ENCODE data around the gene AKR7A3. TPM values are rescaled to one million over a fixed set of nuclear protein-coding genes. Genes with fewer than 3 reads are reported as not detected.

AKR7A3 gene
- total RNA-seq, 1 experiment from 2014 or later, result 1.9 TPM

DNA sequence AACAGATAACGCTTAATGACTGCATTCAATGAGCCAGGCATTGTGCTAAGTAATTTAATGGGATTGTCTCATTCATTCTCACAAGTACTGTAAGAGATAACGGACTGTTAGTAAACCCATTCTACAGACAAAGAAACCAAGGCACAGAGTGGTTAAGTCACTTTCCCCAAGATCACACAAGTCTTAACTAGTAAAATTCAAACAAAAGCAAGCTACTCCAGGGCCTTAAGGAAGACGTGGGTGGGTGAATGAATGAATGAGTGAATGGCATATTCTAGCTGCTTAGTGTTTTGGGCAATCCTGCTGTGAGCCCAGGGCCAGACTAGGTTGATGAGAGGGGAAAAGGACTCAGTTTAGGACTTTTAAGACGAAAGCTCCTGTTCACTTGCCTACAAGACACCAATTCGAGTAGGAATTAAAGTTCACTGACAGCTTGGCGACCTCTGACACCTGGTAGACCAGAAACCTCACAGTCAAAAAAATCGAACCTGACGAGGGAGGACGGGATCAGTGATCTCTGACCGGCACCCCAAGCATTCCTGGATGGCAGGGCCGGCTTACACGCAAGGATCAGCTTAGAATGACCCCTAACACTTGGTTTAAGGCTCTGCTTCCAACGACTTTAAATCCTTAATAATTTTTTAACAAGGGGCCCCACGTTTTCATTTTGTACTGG lies 37.8 kb downstream of the AKR7A3 start:
- BruUV-seq (replicated peaks), result TSS peak; percentile 81
- peak overlapping the region; percentile 99 for H3K27ac ChIP-seq (ENCODE audit: low read depth, low read length, poor library complexity, severe bottlenecking)
- peak overlapping the region; percentile 84 for H3K4me3 ChIP-seq (ENCODE audit: low read depth, low read length, poor library complexity, severe bottlenecking)
- intact Hi-C loops (cut with micrococcal nuclease; ENCODE audit: unreplicated experiment), result loop anchor here (2.0 kb wide), 2 partner anchors 62 to 402 kb away; partner anchors contain the start of genes AKR7A2 and SLC66A1
- TF ChIP-seq EZH2 (IDR thresholded peaks at IDR 0.05; ENCODE audit: borderline replicate concordance, low read depth, low read length, poor library complexity, severe bottlenecking), result no peak
- TF ChIP-seq, protein P1, sequence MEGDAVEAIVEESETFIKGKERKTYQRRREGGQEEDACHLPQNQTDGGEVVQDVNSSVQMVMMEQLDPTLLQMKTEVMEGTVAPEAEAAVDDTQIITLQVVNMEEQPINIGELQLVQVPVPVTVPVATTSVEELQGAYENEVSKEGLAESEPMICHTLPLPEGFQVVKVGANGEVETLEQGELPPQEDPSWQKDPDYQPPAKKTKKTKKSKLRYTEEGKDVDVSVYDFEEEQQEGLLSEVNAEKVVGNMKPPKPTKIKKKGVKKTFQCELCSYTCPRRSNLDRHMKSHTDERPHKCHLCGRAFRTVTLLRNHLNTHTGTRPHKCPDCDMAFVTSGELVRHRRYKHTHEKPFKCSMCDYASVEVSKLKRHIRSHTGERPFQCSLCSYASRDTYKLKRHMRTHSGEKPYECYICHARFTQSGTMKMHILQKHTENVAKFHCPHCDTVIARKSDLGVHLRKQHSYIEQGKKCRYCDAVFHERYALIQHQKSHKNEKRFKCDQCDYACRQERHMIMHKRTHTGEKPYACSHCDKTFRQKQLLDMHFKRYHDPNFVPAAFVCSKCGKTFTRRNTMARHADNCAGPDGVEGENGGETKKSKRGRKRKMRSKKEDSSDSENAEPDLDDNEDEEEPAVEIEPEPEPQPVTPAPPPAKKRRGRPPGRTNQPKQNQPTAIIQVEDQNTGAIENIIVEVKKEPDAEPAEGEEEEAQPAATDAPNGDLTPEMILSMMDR (conservative IDR thresholded peaks at IDR 0.05; ENCODE audit: low read depth, low read length), result no peak
- peaks cover 19% of the 10 kb centered on the region for H3K36me3 ChIP-seq (ENCODE audit: insufficient read depth, low read length, poor library complexity, severe bottlenecking)
- ChIA-PET POLR2A (ENCODE audit: low non-redundant PET) (interaction anchor here (0.6 to 0.9 kb wide), 2 partner anchors 9 to 31 kb away, joined by 4 to 5 read pairs; no protein-coding TSS in a partner anchor), CTCF (no interaction called here)
- no peak for DNase-seq (ENCODE audit: low spot score)
- H3K9me3 ChIP-seq (ENCODE audit: low read depth, low read length, poor library complexity, severe bottlenecking), result no peaks in the 10 kb centered on the region
- peaks cover 25% of the 10 kb centered on the region for H3K4me1 ChIP-seq (ENCODE audit: insufficient read depth, low read length, poor library complexity, severe bottlenecking)
- H3K27me3 ChIP-seq (replicated peaks; ENCODE audit: insufficient read depth, low read depth, low read length, poor library complexity), result no peaks in the 10 kb centered on the region

GRCh38 chr1:19240673-19241538 lies 47.7 kb downstream of the AKR7A3 start:
- H3K4me3 ChIP-seq (ENCODE audit: low read depth, low read length, poor library complexity, severe bottlenecking), result no peak overlapping the region
- H3K27ac ChIP-seq (ENCODE audit: low read depth, low read length, poor library complexity, severe bottlenecking), result no peak overlapping the region
- H3K36me3 ChIP-seq (ENCODE audit: insufficient read depth, low read length, poor library complexity, severe bottlenecking), result peaks cover 82% of the 10 kb centered on the region
- DNase-seq (ENCODE audit: low spot score), result peak; percentile 70
- ChIA-PET CTCF (no interaction called here), POLR2A (ENCODE audit: low non-redundant PET) (interaction anchor here (0.6 kb wide), 1 partner anchor 11 kb away, joined by 4 read pairs; the partner anchor contains the start of genes EMC1 and MRTO4)
- TF ChIP-seq, protein P1 (conservative IDR thresholded peaks at IDR 0.05; ENCODE audit: low read depth, low read length), result peak; percentile 89
- no peak for TF ChIP-seq EZH2 (IDR thresholded peaks at IDR 0.05; ENCODE audit: borderline replicate concordance, low read depth, low read length, poor library complexity, severe bottlenecking)
- H3K4me1 ChIP-seq (ENCODE audit: insufficient read depth, low read length, poor library complexity, severe bottlenecking), result no peaks in the 10 kb centered on the region
- H3K9me3 ChIP-seq (ENCODE audit: low read depth, low read length, poor library complexity, severe bottlenecking), result no peaks in the 10 kb centered on the region
- BruUV-seq (replicated peaks), result no TSS peak
- intact Hi-C loops (cut with micrococcal nuclease; ENCODE audit: unreplicated experiment), result no loop called here
- H3K27me3 ChIP-seq (replicated peaks; ENCODE audit: insufficient read depth, low read depth, low read length, poor library complexity), result no peaks in the 10 kb centered on the region

DNA sequence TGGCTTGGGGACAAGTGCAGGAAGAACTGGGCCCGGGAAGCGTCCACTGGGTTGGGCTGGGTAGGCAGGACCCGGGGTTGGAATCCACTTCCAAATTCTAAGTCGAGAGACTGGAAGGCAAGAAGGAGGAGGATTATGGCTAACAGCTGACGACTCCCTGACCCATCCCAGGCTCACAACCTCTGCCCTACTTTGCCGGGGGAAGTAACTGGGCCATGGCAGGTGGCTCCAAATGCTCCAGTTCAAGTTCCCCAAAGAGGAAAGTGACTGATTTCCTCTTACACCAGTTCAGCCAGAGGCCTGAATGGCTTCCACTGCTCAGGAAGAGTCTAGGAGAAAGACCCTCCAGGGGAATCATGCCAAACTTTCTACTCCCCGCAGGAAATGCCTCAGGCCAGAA lies 48.7 kb downstream of the AKR7A3 start:
- no TSS peak for BruUV-seq (replicated peaks)
- Histone ChIP-seq H3K27me3 (replicated peaks; ENCODE audit: insufficient read depth, low read depth, low read length, poor library complexity) (no peaks in the 10 kb centered on the region), H3K4me1 (ENCODE audit: insufficient read depth, low read length, poor library complexity, severe bottlenecking) (no peaks in the 10 kb centered on the region), H3K36me3 (ENCODE audit: insufficient read depth, low read length, poor library complexity, severe bottlenecking) (peaks cover 87% of the 10 kb centered on the region), H3K4me3 (ENCODE audit: low read depth, low read length, poor library complexity, severe bottlenecking) (no peak overlapping the region), H3K9me3 (ENCODE audit: low read depth, low read length, poor library complexity, severe bottlenecking) (no peaks in the 10 kb centered on the region), H3K27ac (ENCODE audit: low read depth, low read length, poor library complexity, severe bottlenecking) (no peak overlapping the region)
- intact Hi-C loops (cut with micrococcal nuclease; ENCODE audit: unreplicated experiment), result no loop called here
- ChIA-PET CTCF (interaction anchor here (0.6 kb wide), 1 partner anchor 356 kb away, joined by 3 read pairs; no protein-coding TSS in a partner anchor), POLR2A (ENCODE audit: low non-redundant PET) (no interaction called here)
- DNase-seq (ENCODE audit: low spot score), result no peak
- TF ChIP-seq EZH2 (IDR thresholded peaks at IDR 0.05; ENCODE audit: borderline replicate concordance, low read depth, low read length, poor library complexity, severe bottlenecking), result no peak
- TF ChIP-seq, protein P1 (conservative IDR thresholded peaks at IDR 0.05; ENCODE audit: low read depth, low read length), result no peak

All from A673 (cell line).